KMS-11 (cell line): ENCODE measurements around the gene MYT1.

Experiments used
- H2AFZ ChIP-seq: fragments of 200-600 bp; sonication (generic); 2 replicates; pipeline ENCODE4 v1.6.1; 2016; ENCODE audit warnings: antibody characterized with exemption, mixed run types, low read depth
- H3K27ac ChIP-seq: fragments of 200-600 bp; sonication (generic); 2 replicates; pipeline ENCODE4 v1.6.1; 2016; ENCODE audit warnings: mild to moderate bottlenecking, mixed run types
- H3K27me3 ChIP-seq: fragments of 200-600 bp; sonication (generic); 2 replicates; pipeline ENCODE4 v1.6.1; 2017; ENCODE audit warnings: mild to moderate bottlenecking, low read depth, mixed run types, moderate library complexity; ENCODE audit not compliant: insufficient read depth
- H3K36me3 ChIP-seq: fragments of 200-600 bp; sonication (generic); 2 replicates; pipeline ENCODE4 v1.6.1; 2017; ENCODE audit warnings: mild to moderate bottlenecking, mixed run types; ENCODE audit not compliant: insufficient read depth
- H3K4me1 ChIP-seq: fragments of 200-600 bp; sonication (generic); 2 replicates; pipeline ENCODE4 v1.6.1; 2016; ENCODE audit warnings: mild to moderate bottlenecking, low read depth, mixed run types; ENCODE audit not compliant: poor library complexity, severe bottlenecking
- H3K4me2 ChIP-seq: fragments of 200-600 bp; sonication (generic); 2 replicates; pipeline ENCODE4 v1.7.0; 2016; ENCODE audit warnings: mild to moderate bottlenecking, mixed run types
- H3K4me3 ChIP-seq: fragments of 200-600 bp; sonication (generic); IDR thresholded peaks from 2 replicates; pipeline ENCODE4 v1.6.1; 2017; ENCODE audit warnings: low read depth, low read length, mixed read lengths; ENCODE audit not compliant: insufficient read depth
- H3K79me2 ChIP-seq: fragments of 200-600 bp; sonication (generic); 2 replicates; pipeline ENCODE4 v1.6.1; 2016; ENCODE audit warnings: low read depth, mixed run types; ENCODE audit not compliant: insufficient read depth
- H3K9ac ChIP-seq: fragments of 200-600 bp; sonication (generic); 2 replicates; pipeline ENCODE4 v1.6.1; 2016; ENCODE audit warnings: mild to moderate bottlenecking, mixed run types
- H4K20me1 ChIP-seq: fragments of 200-600 bp; sonication (generic); 2 replicates; pipeline ENCODE4 v1.6.1; 2016; ENCODE audit warnings: mild to moderate bottlenecking, mixed run types; ENCODE audit not compliant: insufficient read depth
- CTCF ChIP-seq: fragments of 200-600 bp; sonication (generic); conservative IDR thresholded peaks from 2 replicates; pipeline ENCODE4 v1.6.1; 2017; ENCODE audit warnings: low read depth, mild to moderate bottlenecking, antibody characterized with exemption, low read length, moderate library complexity, mixed read lengths

Gene MYT1

GRCh38 chr20:64173116-64173515 lies 8.9 kb downstream of the MYT1 start:
- Histone ChIP-seq H2AFZ (no peak overlapping the region), H3K4me1 (no peaks in the 10 kb centered on the region), H3K9ac (no peak overlapping the region), H3K79me2 (no peaks in the 10 kb centered on the region), H4K20me1 (no peaks in the 10 kb centered on the region), H3K4me3 (no peak overlapping the region), H3K4me2 (no peak overlapping the region), H3K36me3 (no peaks in the 10 kb centered on the region), H3K27me3 (peaks cover 62% of the 10 kb centered on the region), H3K27ac (no peak overlapping the region)
- TF ChIP-seq CTCF = no peak

GRCh38 chr20:64176551-64176950 lies 12.3 kb downstream of the MYT1 start:
- no peak overlapping the region for H2AFZ ChIP-seq
- H3K4me1 ChIP-seq = no peaks in the 10 kb centered on the region
- H3K27me3 ChIP-seq = peaks cover 61% of the 10 kb centered on the region
- no peak overlapping the region for H3K27ac ChIP-seq
- H3K4me3 ChIP-seq = no peak overlapping the region
- no peaks in the 10 kb centered on the region for H4K20me1 ChIP-seq
- no peak for TF ChIP-seq CTCF
- no peaks in the 10 kb centered on the region for H3K36me3 ChIP-seq
- H3K4me2 ChIP-seq = no peak overlapping the region
- H3K79me2 ChIP-seq = no peaks in the 10 kb centered on the region
- no peak overlapping the region for H3K9ac ChIP-seq

GRCh38 chr20:64176971-64177370 lies 12.7 kb downstream of the MYT1 start:
- Histone ChIP-seq H3K27me3 (peaks cover 63% of the 10 kb centered on the region), H3K4me3 (no peak overlapping the region), H2AFZ (no peak overlapping the region), H3K9ac (no peak overlapping the region), H3K27ac (no peak overlapping the region), H3K4me1 (no peaks in the 10 kb centered on the region), H4K20me1 (no peaks in the 10 kb centered on the region), H3K4me2 (no peak overlapping the region), H3K79me2 (no peaks in the 10 kb centered on the region), H3K36me3 (no peaks in the 10 kb centered on the region)
- no peak for TF ChIP-seq CTCF

GRCh38 chr20:64177384-64177783 lies 13.1 kb downstream of the MYT1 start:
- H3K4me1 ChIP-seq = no peaks in the 10 kb centered on the region
- H3K9ac ChIP-seq = no peak overlapping the region
- no peak overlapping the region for H3K4me2 ChIP-seq

More at GRCh38 chr20:64177384-64177783, 13.1 kb downstream of the MYT1 start:
- no peak overlapping the region for H3K27ac ChIP-seq
- H2AFZ ChIP-seq = no peak overlapping the region
- H3K4me3 ChIP-seq = no peak overlapping the region
- no peaks in the 10 kb centered on the region for H3K79me2 ChIP-seq
- H4K20me1 ChIP-seq = no peaks in the 10 kb centered on the region
- H3K36me3 ChIP-seq = no peaks in the 10 kb centered on the region
- H3K27me3 ChIP-seq = peaks cover 63% of the 10 kb centered on the region
- TF ChIP-seq CTCF = no peak
